Left ventricle myocardium superior (tissue), 1 donor: ENCODE results near the gene CORIN. TPM values are rescaled to one million over a fixed set of nuclear protein-coding genes. Genes with fewer than 3 reads are reported as not detected.
"Not testable (repeated sequence)": the region's sequence is repeated elsewhere in the genome, so short reads cannot be mapped to it uniquely, and the experiment has no call there.

Source experiments
- ATAC-seq: fragments of 200-7000 bp; cut with Tn5 transposase; one replicate; pipeline ENCODE4 v1.9.1; 2020; ENCODE audit warnings: mild to moderate bottlenecking, moderate library complexity
- DNase-seq: peaks from one replicate; pipeline ENCODE4 v3.0.0-alpha.2; 2020
- intact Hi-C: fragments of 100-400 bp; cut with micrococcal nuclease; formaldehyde crosslinking; loops from one replicate; pipeline ENCODE4 v1.11.0; 2022
- microRNA-seq: library from miRNA; unstranded; fragments of <30 nt; microRNA quantifications from one replicate; pipeline ENCODE4 v1.2.0, GENCODE V29; 2020; ENCODE audit warnings: borderline number of aligned reads
- total RNA-seq: library from RNA; stranded (reverse); fragmentation: NEBNext Ultra II Directional; extraction: Animal tissue kit (Norgen Biotek cat#: 25700); gene quantifications from one replicate; pipeline ENCODE4 v1.2.1, GENCODE V29; 2021
- donor health status: DM: no; HTN: yes; CAD: no; lungs with severe emphysema.

The CORIN gene
- total RNA-seq, 1 donor from 2014 or later, result 96.8 TPM

- no peak for DNase-seq
- ATAC-seq, result no peak
- intact Hi-C loops, result no loop called here
Observed at GRCh38 chr4:47553329-47554125, 284.3 kb downstream of the CORIN start.

GRCh38 chr4:47551682-47552081 is 286.2 kb downstream of the CORIN start:
- ATAC-seq, result no peak
- intact Hi-C loops, result no loop called here

GRCh38 chr4:47550899-47551548 is 286.8 kb downstream of the CORIN start:
- ATAC-seq, result no peak
- intact Hi-C loops, result no loop called here
- DNase-seq, result no peak

More at GRCh38 chr4:47551682-47552081, 286.2 kb downstream of the CORIN start:
- DNase-seq, result no peak

GRCh38 chr4:47550357-47550756 is 287.5 kb downstream of the CORIN start:
- intact Hi-C loops, ATAC-seq, DNase-seq: not testable (repeated sequence)

Small RNA genes within 50 kb of the gene (microRNA-seq; reads per million reads assigned to microRNA genes)
- not detected for gene MIR8053

Other genes starting within 250 kb of the CORIN start
- gene NFXL1, start 76.5 kb upstream of the CORIN start, total RNA-seq, result 4.5 TPM
- gene CNGA1, start 178.6 kb upstream of the CORIN start, total RNA-seq, result not detected
- gene NIPAL1, start 178.7 kb upstream of the CORIN start, total RNA-seq, result 0.07 TPM